Caki2 (cell line): ENCODE measurements around the gene TEX29. TPM values are rescaled to one million over a fixed set of nuclear protein-coding genes. Genes with fewer than 3 reads are reported as not detected.

Experiments used
- DNase-seq: peaks from one replicate; pipeline ENCODE4 v3.0.0-alpha.2; 2015; ENCODE audit warnings: low read depth
- in situ Hi-C: cut with HindIII; loops from 2 replicates; pipeline ENCODE4 v1.10.0; 2016; ENCODE audit warnings: low sequenced_read_pairs, low pct_unique_long_range_greater_than_20kb, mixed read lengths
- total RNA-seq: library from RNA; depleted of rRNA; stranded (reverse); fragments of >200 nt; shearing (Covaris generic); gene quantifications from 2 replicates; pipeline ENCODE4 v1.2.3, GENCODE V29; 2014; ENCODE audit warnings: low replicate concordance

The TEX29 gene
- total RNA-seq, 1 experiment from 2014 or later, result not detected

DNA sequence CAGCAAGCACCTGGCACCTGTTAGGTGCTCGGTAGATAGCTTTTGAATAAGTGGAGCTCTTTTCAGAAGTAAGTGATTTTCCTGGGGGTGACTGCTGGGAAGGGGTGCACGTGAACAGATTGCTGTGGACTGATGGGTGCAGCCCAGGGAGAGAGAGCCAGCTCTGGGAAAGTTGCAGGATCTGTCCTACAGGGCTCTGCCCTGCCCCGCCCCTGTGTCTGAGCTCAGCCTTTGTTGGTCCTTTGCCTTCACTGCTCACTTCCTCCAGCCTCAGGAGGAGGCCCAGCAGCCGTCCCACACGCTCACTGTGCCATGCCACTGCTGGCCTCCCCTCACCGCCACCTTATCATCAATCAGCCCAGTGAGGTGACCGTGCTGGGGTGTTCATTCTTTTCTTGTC, 33.7 kb upstream of the TEX29 start:
- in situ Hi-C loops, result no loop called here

DNA sequence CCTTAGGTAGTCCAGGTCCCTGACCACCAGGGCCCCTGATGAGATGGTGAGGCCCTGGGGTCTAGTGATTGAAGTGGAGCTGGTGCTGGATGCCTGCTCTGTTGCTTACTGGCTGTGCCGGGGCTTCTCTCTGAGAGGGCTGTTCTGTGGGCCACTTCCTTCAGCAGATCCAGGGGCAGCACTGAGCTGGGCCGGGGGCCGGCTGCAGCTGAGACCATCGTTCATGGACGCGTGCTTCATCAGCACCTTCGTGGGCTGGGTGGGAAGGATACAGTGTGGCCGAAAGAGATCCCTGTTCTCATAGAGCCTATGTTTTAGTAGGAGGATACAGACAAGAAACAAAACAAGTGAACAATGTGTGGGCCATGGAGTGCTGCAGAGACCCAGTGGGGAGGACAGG, 33.2 kb upstream of the TEX29 start:
- in situ Hi-C loops, result no loop called here
- DNase-seq, result no peak

More for the DNA sequence above, 33.7 kb upstream of the TEX29 start:
- DNase-seq, result no peak

DNA sequence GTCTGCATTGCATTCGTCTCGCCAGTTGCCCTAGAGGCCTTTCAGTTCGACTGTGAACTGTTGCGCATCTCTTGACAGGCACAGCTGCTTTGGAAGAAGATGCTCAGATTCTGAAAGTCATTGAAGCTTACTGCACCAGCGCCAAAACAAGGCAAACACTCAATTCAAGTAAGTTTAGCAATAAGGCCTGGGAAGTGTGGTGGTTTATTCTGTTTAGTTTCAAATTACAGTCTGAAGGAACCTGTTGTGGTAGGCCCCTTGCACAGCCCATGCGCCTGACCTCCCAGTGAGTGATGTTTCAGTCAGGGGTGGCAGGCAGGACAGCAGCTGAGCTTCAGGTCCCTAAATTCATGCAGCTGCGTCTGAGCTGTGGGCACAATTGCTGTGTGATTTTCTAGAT, 32.2 kb upstream of the TEX29 start:
- in situ Hi-C loops, result no loop called here
- no peak for DNase-seq

DNA sequence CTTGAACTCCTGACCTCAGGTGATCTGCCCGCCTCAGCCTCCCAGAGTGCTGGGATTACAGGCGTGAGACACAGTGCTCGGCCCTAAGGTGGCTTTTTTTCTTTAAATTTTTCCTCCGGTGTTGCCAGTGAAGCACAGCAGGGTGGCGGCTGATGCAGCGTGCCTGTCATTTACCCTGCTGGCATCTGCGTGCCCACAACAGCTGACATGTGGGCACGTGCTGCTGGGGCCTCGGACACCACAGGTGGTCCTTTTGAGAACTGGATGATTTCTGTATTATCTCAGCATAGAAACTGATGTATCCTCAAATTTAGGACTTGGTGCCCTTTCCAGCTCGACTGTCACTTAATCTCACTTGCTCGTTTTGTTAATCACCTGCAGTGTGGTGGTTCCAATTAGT, 31.2 kb upstream of the TEX29 start:
- DNase-seq, result no peak
- in situ Hi-C loops, result no loop called here

DNA sequence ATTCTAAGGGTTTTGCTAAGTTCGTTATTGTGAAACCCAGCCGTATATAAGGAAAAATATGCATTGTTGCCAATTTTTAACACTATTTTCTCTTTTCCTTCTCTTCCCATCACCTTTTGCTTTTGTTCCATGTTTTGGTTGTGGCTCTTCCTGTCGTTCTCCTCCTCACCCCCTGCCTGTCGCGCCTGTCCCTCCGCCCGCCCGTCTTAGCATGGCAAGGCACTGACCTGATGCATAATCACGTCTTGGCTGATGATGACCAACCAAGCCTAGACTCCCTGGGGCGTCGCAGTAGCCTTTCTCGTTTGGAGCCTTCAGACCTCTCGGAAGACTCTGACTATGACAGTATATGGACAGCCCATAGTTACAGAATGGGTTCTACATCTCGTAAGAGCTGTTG, 28.5 kb upstream of the TEX29 start:
- in situ Hi-C loops, result no loop called here
- no peak for DNase-seq

DNA sequence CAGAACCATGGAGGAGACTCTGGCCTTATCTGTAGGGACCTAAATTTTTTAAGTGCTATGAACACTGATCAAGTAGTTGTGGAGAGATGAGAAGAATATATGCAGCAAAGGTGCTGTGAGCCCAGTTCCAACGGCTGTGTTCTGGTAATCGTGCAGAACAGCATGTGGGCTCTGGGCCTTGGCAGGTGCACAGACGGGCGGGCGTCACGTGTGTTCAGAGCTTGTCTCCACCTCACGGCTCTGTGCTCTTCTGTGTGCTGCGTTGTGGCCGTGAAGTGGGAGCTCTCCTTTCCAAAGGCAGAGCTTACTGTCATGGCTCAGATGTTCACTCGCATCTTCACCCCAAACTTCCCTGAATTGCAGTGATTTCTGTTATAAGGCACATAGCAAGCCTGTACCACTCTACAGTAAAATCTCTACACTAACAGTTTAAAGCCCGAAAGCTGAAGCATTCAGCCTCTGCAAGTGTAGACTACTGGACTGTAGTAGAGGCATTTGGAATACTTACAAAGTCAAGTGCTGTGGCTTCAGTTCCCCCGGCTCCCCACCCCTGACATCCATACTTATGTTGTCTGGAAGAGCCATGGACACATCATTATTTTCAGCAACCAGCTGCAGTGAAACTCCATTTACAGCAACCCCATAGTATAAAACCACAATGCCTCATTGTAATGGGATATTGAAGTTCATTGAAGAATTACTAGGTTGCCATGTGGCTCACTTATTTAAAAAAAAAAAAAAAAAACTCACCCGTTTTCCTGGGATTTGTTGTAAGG, 27.5 kb upstream of the TEX29 start:
- DNase-seq, result no peak
- in situ Hi-C loops, result no loop called here

GRCh38 chr13:111295886-111296285, 24.6 kb upstream of the TEX29 start:
- in situ Hi-C loops, result no loop called here
- no peak for DNase-seq

GRCh38 chr13:111296417-111296816, 24.0 kb upstream of the TEX29 start:
- in situ Hi-C loops, result no loop called here
- no peak for DNase-seq

DNA sequence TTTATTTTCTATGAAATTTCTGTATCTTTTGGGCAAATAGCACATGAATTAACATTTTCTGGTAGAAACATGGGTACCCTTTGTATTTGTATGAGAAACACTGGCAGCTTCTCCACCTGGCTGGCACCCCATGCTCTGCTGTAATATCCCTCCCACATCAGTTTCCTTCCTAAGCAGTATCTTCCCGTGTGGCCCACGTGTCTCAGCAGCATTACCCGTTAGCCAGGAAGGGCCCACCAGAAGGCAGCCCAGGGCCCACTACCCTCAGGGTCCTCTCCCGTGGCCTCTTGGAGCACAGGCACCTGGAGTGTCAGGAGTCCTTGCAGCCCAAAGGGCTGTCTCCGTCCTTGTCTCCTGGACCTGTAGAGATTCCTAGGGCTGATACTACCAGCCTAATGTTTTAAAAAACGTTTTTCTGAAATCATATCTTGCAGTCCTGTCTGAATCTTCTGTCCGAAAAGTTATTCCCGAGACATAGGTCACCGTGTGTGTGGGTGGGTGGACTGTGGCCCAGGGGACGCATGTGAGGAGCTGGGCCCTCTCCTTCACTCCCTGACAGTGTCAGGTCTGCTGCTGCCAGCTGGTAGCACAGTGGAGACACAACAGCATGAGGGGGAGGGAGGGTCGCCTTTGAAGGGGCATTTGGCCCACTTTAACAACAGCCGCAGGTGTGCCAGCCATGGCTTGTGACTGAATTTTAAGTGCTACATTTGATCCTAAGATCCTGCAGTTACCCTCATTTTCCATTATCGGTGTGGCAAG, 22.0 kb upstream of the TEX29 start:
- in situ Hi-C loops, result no loop called here
- no peak for DNase-seq

DNA sequence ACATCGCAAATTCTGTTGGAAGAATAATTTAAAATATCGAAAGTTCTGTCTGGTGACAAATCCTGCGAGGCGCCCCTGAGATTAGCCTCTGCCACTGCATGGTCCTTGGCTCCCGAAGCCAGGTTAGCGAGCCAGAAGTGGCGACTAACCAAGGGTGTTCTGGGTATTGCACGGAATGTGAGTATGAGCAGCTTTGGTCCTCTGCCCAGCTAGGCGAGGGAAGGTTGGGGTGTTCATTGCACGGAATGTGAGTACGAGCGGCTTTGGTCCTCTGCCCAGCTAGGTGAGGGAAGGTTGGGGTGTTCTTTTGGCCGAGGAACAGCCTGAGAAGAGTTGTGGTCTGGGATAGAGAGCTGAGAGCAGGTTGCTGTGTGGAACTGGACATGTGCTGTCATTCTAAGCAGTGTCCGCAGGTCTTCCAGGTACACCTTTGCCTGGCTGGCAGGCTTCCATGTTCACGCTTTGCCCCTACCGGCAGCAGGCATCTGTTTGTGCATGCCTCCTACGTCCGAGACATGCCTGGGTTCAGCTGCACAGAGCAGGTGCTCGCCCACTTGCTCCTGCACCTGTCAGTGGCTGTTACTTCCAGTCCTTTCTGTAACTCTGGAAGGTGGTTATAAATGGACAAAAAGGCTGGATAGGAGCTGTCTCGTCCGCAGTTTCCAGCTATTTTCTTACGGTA, 18.3 kb upstream of the TEX29 start:
- in situ Hi-C loops, result no loop called here
- DNase-seq, result no peak

DNA sequence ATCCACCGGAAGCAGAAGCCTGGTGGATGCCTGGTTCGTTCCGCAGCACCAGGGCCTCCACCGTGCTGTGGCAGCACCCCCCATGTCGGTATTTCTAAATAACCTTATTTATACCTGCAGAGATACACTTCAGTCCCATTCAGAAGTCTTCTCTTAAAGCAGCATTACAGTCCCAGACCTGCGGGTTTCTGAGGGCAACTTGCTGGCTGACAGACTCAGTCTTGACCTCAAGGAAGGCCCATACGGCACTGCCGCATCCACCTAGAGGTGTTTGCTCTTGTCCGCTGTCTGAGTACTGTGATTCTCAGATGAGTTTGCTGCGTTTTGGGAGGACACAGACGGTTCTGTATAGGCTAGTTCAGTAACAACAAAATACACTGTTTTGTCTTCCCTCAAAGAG, 16.9 kb upstream of the TEX29 start:
- no peak for DNase-seq
- in situ Hi-C loops, result no loop called here

- in situ Hi-C loops, result no loop called here
- DNase-seq, result no peak
Measured at GRCh38 chr13:111304041-111304544, 16.3 kb upstream of the TEX29 start.

DNA sequence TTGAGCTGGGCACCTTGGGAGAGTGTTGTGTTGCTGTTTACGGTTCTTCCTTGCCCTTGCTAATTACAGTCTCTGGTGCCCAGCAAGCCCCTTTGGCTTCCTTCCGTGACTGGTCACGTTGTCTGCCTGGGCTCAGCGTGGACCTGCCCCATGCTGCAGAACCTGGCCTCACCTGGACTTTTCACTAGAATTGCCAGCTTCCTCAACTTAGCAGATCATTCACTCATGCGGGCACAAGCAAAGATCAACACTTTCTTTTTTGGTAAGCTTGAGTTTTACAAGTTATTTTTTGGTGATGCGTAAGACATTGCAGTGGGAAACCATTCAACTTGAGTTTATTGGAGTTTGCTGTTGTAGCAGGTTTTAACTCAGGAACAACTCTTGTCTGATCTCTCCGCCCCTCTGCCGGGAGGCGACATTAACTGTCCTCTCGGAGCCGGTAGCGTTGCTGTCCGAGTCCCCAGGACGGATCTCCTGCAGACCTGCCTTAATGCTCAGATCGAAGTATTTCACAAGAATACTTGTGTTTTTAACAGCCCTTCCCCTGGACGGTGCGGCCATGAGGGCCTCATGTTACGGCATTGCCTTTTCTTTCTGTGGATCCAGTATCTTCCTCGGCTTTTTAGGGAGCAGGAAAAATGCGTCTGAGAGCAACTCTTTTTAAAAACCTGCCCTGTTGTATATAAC, 15.7 kb upstream of the TEX29 start:
- no peak for DNase-seq
- in situ Hi-C loops, result no loop called here

DNA sequence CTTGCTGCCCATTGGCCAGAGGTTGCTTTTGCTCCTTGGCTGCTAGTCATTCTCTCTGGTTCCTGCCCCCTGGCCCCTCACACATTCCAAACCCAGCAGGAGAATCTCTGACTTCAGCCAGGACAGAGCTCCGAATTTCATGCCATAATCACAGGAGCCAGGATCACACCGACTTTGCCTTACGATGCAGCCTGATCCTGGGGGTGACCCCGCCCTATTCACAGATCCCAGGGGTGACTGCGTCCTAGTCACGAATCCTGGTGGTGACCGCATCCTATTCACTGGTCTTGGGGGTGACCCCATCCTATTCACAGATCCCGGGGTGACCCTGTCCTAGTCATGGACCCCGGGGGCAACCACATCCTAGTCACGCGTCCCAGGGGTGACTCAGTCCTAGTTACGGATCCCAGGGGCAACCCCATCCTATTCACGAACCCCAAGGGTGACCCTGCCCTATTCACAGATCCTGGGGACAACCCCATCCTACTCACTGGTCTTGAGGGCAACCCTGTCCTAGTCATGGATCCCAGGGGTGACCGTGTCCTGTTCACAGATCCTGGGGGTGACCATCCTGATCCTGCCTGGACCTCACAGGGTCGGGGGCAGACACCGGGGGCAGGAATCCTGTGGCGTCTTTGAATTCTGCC, 7.4 kb upstream of the TEX29 start:
- in situ Hi-C loops, result no loop called here
- no peak for DNase-seq

- no peak for DNase-seq
- in situ Hi-C loops, result no loop called here
Measured at GRCh38 chr13:111313911-111314425, 6.5 kb upstream of the TEX29 start.

DNA sequence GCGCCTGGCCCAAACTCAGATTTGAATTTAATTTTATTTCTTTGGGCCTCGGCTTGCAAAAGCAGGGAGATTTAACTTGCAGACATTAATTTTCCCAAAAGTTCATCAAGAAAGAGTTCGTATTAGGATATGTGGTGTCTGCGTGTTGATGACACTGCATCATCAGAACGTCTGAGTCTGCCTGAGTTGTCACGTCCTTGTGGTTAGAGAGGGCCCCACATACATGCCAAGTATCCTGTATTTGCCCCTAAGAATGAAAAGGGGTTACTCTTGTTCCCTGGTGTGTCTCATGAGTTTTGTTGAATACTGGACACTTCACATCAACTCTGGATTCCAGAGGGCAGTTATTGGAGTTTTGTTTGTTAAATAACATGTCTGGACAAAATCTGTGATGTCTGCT, 5.6 kb upstream of the TEX29 start:
- in situ Hi-C loops, result no loop called here
- DNase-seq, result no peak

- DNase-seq, result no peak
- in situ Hi-C loops, result no loop called here
Measured at GRCh38 chr13:111315347-111315995, 5.0 kb upstream of the TEX29 start.
